Measurements from ENCODE around the gene WWC1.

DNA sequence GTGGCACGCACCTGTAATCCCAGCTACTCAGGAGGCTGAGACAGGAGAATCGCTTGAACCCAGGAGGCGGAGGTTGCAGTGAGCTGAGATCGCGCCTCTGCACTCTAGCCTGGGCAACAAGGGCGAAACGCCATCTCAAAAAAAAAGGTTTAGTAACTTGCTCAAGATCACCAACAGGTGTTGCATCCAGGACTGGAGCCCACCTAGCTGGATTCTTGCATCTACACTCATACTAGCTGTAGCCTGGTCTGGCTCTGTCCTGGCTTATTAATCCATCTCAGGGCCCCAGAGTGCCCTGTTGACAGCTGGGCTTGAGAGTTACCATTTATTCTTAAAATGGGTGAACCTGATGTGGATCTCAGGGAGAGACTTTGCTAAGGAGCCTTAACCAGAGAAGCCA lies 7.5 kb downstream of the WWC1 start:
- TF ChIP-seq, protein P1, sequence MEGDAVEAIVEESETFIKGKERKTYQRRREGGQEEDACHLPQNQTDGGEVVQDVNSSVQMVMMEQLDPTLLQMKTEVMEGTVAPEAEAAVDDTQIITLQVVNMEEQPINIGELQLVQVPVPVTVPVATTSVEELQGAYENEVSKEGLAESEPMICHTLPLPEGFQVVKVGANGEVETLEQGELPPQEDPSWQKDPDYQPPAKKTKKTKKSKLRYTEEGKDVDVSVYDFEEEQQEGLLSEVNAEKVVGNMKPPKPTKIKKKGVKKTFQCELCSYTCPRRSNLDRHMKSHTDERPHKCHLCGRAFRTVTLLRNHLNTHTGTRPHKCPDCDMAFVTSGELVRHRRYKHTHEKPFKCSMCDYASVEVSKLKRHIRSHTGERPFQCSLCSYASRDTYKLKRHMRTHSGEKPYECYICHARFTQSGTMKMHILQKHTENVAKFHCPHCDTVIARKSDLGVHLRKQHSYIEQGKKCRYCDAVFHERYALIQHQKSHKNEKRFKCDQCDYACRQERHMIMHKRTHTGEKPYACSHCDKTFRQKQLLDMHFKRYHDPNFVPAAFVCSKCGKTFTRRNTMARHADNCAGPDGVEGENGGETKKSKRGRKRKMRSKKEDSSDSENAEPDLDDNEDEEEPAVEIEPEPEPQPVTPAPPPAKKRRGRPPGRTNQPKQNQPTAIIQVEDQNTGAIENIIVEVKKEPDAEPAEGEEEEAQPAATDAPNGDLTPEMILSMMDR (IDR thresholded peaks at IDR 0.05): no peak
- no peak for TF ChIP-seq POLR2A (IDR thresholded peaks at IDR 0.05)

Data from adrenal gland (tissue), 5 donors.